Activated CD4-positive, alpha-beta T cell treated with anti-CD3 and anti-CD28 coated beads for 4 hours (primary cell): ENCODE data around the gene INO80D.
"Not testable (repeated sequence)": the region's sequence is repeated elsewhere in the genome, so short reads cannot be mapped to it uniquely, and the experiment has no call there.

ENCODE experiments used
- DNase-seq, 2 donors: peaks; one replicate each; pipeline ENCODE4 v3.0.0-alpha.2; 2020

INO80D gene

DNA sequence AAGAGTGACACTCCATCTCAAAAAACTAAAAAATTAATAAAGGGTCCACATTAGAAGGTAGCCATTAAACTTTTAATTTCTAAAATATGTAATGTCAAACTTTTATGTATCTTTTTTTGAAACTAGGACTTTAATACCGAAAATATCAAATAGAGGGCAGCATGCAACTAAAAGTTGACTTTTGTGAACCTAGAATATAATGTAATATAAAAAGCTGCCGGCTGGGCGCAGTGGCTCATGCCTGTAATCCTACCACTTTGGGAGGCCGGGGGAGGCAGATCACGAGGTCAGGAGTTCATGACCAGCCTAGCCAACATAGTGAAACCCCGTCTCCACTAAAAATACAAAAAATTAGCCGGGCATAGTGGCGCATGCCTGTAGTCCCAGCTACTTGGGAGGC is 62.8 kb downstream of the INO80D start:
- no peak for DNase-seq

DNA sequence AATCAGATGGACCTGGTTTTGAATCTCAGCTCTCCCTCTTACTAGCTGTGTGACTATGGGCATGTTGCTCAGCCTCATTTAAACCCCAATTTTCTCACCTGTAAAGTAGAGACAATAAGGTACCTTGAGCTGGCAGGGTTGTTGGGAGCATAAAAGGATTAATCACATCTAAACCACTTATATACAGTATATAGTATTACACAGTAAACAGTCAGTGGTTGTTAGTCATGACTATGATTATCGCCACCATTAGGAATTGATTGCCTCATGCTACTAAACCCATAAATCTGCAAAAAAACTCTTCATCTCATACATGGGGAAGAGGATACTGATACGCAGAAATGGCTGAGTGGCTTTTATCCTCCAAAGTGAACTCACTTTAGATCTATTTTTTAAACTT is 65.8 kb downstream of the INO80D start:
- DNase-seq: no peak

DNA sequence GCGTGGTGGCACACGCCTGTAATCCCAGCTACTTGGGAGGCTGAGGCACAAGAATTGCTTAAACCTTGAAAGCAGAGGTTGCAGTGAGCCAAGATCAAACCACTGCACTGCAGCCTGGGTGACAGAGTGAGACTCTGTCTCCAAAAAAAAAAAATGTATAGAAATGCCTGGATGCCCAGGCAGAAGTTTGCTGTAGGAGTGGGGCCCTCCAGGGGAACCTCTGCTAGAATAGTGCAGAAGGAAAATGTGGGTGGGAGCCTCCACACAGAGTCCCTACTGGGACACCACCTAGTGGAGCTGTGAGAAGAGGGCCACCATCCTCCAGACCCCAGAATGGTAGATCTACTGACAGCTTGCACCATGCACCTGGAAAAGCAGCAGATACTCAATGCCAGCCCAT is 70.2 kb downstream of the INO80D start:
- DNase-seq: not testable (repeated sequence)

DNA sequence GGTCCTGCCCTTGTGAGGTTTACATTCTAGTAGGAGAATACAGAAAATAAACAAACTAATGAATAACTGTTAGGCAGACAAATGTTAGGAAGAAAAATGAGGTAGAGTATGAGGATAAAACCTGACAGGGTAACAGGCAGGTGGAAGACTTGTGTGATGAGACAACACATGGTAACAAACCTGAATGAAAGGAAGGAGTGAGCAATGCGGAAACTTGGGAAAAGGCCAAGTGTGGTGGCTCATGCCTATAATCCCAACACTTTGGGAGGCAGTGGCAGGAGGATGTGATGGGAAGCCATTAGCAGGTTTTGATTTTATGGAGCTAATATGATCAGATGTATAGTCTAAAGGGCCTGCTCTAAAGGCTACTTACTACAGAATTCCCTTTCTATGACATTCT is 74.2 kb downstream of the INO80D start:
- DNase-seq: no peak

DNA sequence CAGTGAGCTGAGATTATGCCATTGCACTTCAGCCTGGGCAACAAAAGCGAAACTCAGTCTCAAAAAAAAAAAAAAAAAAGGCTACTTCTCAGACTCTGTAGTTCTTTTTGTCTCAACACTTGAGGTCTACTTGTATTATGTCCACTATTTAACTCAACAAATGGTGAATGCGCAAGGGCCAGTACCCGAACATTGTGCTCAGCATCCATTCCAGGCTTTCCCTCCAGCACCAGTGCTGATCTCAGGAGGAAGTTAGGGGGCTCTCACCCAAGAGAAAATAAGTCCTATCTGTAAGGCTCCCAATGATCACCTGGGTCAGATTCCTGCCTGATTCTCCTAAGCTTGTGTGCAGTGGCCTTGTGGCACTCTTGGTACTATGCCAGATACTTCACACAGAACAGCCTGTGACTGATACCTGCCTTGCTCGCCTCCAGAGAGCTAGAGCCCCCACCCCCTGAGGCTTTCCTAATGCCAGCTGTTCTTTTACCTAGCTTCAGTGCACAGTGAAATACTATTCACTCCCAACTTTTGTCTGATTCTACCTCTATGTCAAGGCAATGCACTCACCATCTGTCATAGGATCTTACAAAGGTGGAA is 74.9 kb downstream of the INO80D start:
- DNase-seq: no peak

DNA sequence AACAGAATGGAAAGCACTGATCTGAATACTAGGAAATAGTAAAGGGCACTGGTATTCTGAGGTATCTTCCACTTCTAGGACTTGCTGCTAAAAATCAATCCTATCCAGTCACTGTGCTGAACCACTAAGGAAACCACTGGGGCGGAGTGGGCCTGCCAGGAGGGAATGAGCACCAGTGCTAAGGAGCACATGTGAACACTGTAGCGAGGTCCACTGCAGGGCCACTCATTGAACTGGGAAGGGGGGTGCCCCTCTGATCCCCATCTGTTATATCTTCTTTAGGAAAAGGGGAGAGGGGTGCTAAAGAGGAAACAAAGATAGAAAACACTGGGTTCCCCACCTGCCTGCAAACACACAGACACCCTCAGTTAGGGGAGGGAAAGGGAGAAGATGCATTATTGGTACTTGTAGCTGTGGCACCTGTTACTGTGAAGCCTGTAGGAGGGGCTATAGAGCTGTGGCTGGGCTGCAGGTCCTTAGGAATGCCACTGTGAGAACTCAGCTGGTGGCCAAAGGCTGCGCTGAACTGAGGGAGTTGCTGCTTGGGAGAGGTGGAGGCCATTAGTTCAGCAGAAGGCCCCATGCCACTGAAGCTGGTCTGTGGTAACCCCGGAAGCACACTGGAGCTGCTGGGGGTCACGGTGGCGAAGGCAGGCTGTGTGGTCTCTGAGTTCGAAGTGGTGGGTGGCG is 81.8 kb downstream of the INO80D start:
- DNase-seq: no peak

DNA sequence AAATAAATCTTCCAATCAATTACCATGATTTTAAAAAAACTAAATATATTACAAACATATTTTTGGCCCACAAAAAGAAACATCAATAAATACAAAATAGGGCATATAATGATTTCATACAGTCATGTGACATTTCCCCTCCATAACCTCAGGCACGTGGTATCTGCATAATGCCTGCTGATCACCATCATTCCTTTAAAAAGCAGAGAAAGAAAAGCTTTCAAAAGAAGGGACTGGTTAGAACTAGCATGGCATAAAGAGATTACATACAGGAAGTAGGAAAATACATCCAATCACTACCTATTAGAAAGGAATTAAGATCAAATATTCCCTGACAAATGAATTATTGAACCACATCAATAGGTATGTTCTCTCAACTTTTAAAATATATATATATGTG is 83.5 kb downstream of the INO80D start:
- no peak for DNase-seq

DNA sequence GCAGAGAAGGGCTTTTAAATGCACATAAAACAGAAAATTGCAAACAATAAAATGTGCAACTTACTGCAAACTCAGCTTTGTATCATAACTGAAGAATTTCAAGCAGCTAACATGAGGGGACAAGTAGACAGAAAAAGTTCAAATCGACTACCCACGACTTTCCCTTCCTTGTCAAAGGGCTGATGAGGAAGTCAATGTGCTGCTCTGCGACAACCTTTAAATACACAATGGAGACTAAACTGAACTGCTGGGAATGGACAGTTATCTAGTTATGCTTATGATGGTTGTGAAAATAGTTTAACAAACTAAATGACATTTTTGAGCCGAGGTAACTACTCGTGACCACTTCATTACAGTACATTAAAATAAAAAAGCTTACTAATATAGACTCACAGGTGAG is 84.1 kb downstream of the INO80D start:
- no peak for DNase-seq

DNA sequence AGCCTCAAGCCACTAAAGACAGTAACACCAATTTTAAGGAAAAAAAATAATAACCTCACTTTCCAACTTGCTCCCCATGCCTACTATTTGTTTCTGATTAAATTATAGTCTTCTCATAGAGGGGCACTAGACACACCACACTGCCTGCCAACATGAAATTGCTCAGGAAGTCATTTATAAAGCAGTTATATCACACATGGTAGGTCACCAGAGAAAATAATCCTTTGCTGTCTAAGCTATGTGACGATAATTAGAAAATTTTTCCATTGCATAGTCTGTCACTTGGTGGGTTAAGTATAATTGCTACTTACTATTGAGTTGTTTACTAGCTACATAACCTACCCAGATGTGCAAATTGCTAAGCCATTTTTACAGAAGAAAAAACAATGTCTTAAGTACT is 85.2 kb downstream of the INO80D start:
- DNase-seq: no peak

DNA sequence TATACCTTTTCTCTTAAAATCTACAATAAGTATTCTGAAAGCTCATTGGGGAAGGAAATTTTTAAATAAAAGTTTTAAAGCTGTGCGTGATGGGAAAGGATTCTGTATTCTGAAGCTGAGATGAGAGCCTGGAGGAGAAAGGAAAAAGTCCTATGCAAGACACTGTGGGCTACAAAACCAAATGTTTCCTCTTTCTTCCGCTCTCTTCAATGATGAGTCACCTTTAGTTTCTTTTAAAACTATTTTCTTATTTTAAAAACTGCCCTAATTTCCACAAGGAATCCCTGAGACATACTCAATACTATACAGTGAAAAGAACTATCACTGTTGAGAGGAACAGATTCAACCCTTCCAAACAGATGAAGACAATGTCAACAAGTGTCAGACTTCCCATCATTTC is 87.4 kb downstream of the INO80D start:
- no peak for DNase-seq

DNA sequence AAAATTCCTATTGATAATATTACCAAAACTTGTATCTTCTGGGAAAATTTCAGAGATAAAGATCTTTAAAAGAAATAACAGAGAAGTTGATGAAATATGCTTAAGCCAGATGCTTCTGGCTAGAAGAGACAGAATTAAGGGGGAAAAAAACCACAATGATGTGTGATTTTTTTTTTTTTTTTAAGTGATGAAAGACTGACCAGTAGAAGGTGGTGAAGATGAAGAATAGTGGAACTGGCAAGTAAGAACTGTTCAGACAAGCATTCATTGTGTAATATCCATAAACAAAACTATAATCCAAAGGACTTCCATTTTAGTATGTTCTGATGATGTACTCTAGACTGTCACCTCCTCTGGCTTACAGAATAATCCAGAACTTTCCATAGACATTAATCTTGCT is 89.8 kb downstream of the INO80D start:
- DNase-seq: no peak

DNA sequence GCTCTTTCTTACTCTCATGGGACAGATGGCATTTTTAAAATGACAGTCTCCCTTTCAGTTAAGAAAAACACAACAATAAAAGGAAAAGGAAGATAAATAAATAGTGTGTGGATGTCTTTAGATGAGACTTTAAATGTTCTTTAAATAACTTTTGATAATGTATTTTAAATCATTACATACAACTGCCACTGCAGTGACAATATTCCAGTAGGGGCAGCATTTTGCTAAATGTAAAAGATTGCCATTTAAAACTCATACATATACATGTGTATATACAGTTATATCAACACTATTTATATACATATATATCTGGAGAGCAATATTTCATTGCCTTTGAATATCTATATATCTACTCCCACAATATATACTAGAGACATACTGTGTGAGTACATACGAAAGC is 90.7 kb downstream of the INO80D start:
- no peak for DNase-seq

DNA sequence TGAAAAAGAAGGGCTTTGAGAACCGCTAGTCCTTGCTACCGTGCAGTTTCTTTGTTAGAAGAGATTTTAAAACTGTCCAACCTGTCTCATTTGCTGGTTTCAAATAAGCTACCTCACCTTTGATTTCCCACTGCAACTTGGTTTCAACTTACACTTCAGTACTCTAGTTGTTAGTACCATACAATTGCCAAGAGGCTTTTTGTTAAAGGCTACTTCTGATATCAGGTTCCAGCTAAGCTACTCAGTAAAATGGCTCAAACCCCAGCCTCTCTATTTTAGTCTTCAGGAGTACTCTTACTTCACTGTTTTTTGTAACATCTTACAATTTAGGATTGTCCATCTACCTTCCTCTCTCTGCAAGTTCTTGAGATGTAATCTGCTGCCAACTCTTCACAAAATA is 91.6 kb downstream of the INO80D start:
- no peak for DNase-seq

DNA sequence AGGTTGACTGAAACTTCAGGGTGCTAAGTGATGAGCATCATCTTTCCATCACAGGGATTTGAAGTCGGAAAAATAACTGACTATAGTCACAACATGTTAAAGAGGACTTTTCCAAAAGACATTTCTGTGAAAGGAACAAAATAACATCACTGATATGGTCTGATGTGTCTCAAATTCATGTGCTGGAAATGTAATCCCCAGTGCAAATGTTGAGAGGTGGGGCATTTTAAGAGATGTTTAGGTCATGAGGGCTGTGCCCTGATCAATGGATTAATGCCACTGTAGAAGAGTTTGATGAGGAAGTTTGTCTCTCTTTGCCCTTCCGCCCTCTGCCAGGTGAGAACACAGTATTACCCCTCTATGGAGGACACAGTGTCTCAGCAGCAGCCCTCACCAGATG is 95.9 kb downstream of the INO80D start:
- DNase-seq: no peak

DNA sequence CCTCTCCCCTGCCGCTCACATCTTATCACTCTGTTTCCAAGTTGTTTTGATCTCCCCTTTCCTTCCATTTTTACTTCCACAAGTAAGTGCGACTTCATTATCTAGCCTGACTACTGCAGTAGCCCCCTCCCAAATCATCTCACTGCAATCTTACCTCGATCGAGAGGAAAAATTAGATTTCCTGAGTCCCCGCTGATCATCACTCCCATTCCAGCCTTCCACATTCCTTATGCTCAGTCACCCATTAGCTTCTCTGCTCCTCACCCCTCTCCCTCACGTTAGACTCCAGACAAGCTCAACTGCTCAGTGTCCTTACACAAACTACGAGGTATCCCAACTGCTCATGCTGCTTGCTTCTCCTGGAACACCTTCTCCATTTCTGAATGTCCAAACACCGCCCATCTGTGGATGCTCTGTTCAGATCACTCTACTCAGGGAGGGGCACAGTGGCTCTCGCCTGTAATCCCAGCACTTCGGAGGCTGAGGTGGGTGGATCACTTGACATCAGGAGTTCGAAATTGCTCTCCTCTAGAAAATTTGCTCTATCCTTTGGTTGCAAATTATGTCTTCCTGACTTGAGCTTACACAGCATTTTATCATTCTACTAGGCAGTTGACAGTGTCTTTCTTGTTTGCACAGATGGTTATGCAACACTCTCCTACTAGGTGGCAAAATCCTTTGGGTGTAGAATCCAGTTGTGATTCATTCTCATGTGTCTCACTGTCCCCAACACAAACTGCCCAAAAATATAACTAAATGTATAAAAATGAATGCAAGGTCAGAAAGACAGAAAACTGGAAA is 96.5 kb downstream of the INO80D start:
- no peak for DNase-seq

DNA sequence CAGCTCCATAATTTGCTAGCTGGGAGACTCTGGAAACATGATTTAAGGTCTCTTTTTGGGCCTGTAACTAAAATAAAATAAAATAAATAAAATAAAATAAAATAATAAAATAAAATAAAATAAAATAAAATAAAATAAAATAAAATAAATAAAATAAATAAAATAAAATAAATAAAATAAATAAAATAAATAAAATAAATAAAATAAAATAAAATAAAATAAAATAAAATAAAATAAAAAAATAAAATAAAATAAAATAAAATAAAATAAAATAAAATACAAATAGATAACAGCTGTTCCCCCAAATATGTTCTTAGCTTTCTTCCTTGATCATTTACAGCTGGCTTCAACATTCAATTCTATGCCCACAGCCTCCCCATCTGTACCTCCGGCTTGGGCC is 97.3 kb downstream of the INO80D start:
- DNase-seq: not testable (repeated sequence)

DNA sequence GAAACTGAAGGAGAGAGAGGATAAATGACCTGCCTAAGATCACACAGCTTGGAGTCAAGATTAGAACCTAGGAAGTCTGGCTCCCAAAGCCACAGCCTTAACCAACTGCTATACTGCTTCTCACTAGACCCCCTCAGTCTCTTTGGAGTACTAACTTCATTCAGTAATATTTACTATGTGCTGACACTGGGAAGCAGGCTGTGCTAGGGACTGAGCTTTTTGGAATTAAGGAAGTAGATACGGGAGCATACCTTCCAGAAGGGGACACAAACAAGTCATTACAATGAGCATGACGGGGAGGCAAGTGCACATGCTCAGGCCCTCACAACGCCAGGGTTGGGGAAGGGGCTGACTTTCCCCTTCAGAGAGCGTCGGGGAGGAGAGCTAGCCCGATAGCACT is 97.7 kb downstream of the INO80D start:
- no peak for DNase-seq

DNA sequence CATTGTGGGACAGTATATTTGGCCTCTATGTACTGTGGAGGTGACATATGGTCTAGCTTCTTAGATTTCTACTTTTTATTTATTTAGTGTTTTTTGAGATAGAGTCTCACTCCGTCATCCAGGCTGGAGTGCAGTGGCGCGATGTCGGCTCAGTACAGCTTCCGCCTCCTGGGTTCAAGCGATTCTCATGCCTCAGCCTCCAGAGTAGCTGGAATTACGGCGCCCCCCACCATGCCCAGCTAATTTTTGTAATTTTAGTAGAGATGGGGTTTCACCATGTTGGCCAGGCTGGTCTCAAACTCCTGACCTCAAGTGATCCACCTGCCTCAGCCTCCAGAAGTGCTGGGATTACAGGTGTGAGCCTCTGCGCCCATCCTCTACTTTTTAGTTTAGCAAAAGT is 99.6 kb downstream of the INO80D start:
- not testable (repeated sequence) for DNase-seq

DNA sequence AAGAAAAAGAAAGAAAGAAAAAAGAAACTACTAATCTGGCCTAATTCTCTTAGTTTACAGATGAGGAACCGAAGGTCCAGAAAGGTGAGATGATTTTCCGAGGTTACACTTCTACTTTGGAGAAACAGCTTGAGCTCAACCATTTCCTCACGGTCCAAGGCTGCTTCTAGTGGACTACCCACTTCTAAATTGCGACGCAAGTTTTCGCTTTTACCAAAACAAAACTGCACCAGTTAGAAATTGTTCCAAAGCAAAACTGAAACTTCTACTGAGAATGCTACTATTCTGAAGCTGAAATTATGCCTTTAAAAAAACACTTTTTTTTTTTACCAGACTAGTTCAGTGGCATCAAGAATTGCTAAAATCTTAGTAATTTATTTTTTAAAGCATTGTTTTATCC is 101.6 kb downstream of the INO80D start:
- no peak for DNase-seq

DNA sequence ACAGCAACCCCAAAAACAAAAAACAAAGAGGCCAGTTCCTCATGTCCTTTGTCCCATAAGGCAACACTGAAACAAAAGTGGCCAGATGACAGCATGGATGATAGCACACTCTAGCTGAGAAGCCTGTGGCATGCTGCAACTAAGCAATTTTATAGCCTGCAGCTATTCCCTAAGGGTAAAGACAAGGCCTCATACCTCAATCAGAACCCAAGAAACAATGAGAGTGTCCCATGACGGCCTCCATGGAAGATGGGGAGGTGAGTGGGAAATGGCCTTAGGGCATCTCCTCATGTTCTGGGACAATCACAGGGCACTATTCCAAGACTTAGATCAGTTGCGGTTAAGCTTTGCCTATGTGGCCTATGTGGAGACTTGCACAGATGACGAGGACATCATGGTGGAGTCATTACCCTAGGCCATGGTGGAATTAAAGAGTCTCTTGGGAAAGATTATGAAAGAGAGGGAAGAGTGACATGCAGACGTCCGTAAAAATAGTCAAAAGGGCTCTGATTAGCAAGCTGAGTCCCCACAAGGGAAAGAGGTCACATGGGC is 103.1 kb downstream of the INO80D start:
- DNase-seq: no peak

DNA sequence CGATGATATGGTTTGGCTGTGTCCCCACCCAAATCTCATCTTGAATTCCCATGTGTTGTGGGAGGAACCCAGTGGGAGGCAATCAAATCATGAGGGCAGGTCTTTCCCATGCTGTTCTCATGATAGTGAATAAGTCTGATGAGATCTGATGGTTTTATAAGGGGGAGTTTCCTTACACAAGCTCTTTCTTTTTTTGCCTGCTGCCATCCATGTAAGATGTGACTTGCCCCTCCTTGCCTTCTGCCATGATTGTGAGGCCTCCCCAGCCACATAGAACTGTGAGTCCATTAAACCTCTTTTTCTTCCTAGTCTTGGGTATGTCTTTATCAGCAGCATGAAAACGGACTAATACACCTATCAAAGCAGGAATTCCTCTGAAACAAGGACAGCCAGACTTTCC is 107.2 kb downstream of the INO80D start:
- not testable (repeated sequence) for DNase-seq

DNA sequence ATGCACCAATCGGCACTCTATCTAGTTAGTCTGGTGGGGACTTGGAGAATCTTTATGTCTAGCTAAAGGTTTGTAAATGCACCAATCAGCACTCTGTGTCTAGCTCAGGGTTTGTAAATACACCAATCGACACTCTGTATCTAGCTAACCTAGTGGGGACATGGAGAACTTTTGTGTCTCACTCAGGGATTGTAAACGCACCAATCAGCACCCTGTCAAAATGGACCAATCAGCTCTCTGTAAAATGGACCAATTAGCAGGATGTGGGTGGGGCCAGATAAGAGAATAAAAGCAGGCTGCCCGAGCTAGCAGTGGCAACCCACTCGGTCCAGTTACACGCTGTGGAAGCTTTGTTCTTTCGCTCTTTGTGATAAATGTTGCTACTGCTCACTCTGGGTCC is 108.3 kb downstream of the INO80D start:
- DNase-seq: not testable (repeated sequence)

DNA sequence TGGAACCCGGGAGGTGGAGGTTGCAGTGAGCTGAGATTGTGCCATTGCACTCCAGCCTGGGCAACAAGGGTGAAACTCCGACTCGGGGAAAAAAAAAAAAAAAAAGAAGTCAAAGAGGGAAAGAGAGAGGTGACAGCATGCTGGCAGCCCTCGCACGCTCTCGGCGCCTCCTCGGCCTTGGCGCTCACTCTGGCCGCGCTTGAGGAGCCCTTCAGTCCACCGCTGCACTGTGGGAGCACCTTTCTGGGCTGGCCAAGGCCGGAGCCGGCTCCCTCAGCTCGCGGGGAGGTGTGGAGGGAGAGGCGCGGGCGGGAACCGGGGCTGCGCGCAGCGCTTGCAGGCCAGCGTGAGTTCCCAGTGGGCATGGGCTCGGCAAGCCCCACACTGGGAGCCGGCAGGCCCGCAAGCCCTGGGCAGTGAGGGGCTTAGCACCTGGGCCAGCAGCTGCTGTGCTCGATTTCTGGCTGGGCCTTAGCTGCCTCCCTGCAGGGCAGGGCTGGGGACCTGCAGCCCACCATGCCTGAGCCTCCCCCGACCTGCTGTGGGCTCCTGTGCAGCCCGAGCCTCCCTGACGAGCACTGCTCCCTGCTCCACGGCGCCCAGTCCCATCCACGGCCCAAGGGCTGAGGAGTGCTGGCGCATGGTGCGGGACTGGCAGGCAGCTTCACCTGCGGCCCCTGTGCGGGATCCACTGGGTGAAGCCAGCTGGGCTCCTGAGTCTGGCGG is 108.9 kb downstream of the INO80D start:
- not testable (repeated sequence) for DNase-seq
